ENCODE data around the gene EPB41. TPM values are rescaled to one million over a fixed set of nuclear protein-coding genes. Genes with fewer than 3 reads are reported as not detected.

EPB41 gene
- total and polyA plus RNA-seq, 2 experiments from 2014 or later, result 13.2 to 60.8 TPM

DNA sequence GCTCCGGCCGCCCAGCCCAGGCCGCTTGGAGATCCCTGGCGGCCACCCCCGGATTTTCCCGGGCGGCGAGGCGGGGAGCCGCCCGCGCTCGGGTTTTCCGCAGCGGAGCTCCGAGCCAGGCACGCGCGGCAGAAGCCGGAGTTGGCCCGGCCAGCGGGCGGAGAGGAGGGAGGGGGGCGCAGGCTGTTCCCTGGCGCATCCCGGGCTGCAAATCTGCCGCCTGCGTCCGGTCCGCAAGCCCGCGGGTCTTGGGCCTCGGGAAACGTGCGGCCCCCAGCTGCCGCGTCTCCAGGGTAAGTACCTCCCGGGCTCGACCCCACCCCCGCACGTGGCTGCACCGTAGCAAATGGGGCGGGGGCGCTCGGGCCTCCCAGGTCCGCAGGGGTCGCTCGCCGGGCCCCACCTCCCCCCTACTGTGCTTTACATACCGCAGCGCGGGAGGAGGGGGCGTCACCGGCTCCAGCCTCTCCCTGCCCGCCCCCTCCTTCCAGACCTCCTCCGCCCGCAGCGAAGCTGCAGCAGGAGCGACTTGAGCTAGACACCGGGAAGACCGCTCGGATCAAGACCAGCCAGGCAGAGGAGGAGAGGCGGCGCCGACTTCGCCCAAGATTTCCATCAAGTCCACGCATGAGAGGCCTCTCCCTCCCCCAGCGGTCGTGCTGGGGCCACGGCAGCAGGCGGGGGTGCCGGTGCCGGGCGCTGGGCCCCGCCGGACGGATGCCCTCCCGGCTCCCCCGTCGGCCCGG is 207.7 kb downstream of the EPB41 start:
- H2AFZ ChIP-seq, result peak overlapping the region; percentile 82
- peak; percentile 66 for DNase-seq (ENCODE audit: low spot score)
- H4K20me1 ChIP-seq (ENCODE audit: insufficient read depth, poor library complexity, severe bottlenecking), result peaks cover 4% of the 10 kb centered on the region

GRCh38 chr1:29122682-29123052 is 208.3 kb downstream of the EPB41 start:
- DNase-seq (ENCODE audit: low spot score), result peak; percentile 74
- H3K27me3 ChIP-seq, result peaks cover 13% of the 10 kb centered on the region

More for the DNA sequence above, 207.7 kb downstream of the EPB41 start:
- Histone ChIP-seq H3K27me3 (peaks cover 13% of the 10 kb centered on the region), H3K9me3 (ENCODE audit: low read depth) (no peaks in the 10 kb centered on the region), H3K4me2 (peak overlapping the region; percentile 95), H3K4me1 (ENCODE audit: insufficient read depth) (peaks cover 20% of the 10 kb centered on the region), H3K4me3 (peak overlapping the region; percentile 66), H3K27ac (peak overlapping the region; percentile 98), H3K9me2 (replicated peaks; ENCODE audit: insufficient read depth) (no peaks in the 10 kb centered on the region), H3K79me2 (peaks cover 14% of the 10 kb centered on the region), H3K36me3 (replicated peaks; ENCODE audit: insufficient read depth, low read depth) (no peaks in the 10 kb centered on the region)
- 4% methylated on average over 43 of the region's 81 CpGs for WGBS (ENCODE audit: low lambda C conversion rate, missing lambda C conversion rate)
- TF ChIP-seq CTCF (IDR thresholded peaks at IDR 0.05; ENCODE audit: poor library complexity) (peak; percentile 6), EZH2phosphoT487 (IDR thresholded peaks at IDR 0.05; ENCODE audit: low read depth, severe bottlenecking, unreplicated experiment) (peak; percentile 60), EZH2 (IDR thresholded peaks at IDR 0.05; ENCODE audit: borderline replicate concordance) (peak; percentile 70)

GRCh38 chr1:29123053-29123886 is 208.9 kb downstream of the EPB41 start:
- Histone ChIP-seq H3K4me1 (ENCODE audit: insufficient read depth) (peaks cover 20% of the 10 kb centered on the region), H3K27me3 (peaks cover 13% of the 10 kb centered on the region), H3K4me2 (peak overlapping the region; percentile 95), H3K36me3 (replicated peaks; ENCODE audit: insufficient read depth, low read depth) (no peaks in the 10 kb centered on the region), H2AFZ (peak overlapping the region; percentile 82), H3K79me2 (peaks cover 14% of the 10 kb centered on the region), H3K27ac (peak overlapping the region; percentile 98), H3K4me3 (peak overlapping the region; percentile 66), H3K9me3 (ENCODE audit: low read depth) (no peaks in the 10 kb centered on the region), H4K20me1 (ENCODE audit: insufficient read depth, poor library complexity, severe bottlenecking) (peaks cover 4% of the 10 kb centered on the region), H3K9me2 (replicated peaks; ENCODE audit: insufficient read depth) (no peaks in the 10 kb centered on the region)
- WGBS (ENCODE audit: low lambda C conversion rate, missing lambda C conversion rate), result 10% methylated on average over 45 of the region's 70 CpGs
- TF ChIP-seq CTCF (IDR thresholded peaks at IDR 0.05; ENCODE audit: poor library complexity), result no peak
- TF ChIP-seq EZH2phosphoT487 (IDR thresholded peaks at IDR 0.05; ENCODE audit: low read depth, severe bottlenecking, unreplicated experiment), result no peak
- no peak for TF ChIP-seq EZH2 (IDR thresholded peaks at IDR 0.05; ENCODE audit: borderline replicate concordance)
- peak; percentile 49 for DNase-seq (ENCODE audit: low spot score)

More at GRCh38 chr1:29122682-29123052, 208.3 kb downstream of the EPB41 start:
- no peaks in the 10 kb centered on the region for H3K9me3 ChIP-seq (ENCODE audit: low read depth)
- H3K36me3 ChIP-seq (replicated peaks; ENCODE audit: insufficient read depth, low read depth), result no peaks in the 10 kb centered on the region
- peak overlapping the region; percentile 66 for H3K4me3 ChIP-seq
- TF ChIP-seq EZH2 (IDR thresholded peaks at IDR 0.05; ENCODE audit: borderline replicate concordance), result no peak
- no peak for TF ChIP-seq CTCF (IDR thresholded peaks at IDR 0.05; ENCODE audit: poor library complexity)
- no peak for TF ChIP-seq EZH2phosphoT487 (IDR thresholded peaks at IDR 0.05; ENCODE audit: low read depth, severe bottlenecking, unreplicated experiment)
- H3K79me2 ChIP-seq, result peaks cover 14% of the 10 kb centered on the region
- peak overlapping the region; percentile 82 for H2AFZ ChIP-seq
- WGBS (ENCODE audit: low lambda C conversion rate, missing lambda C conversion rate), result 5% methylated on average over 32 of the region's 34 CpGs
- peak overlapping the region; percentile 95 for H3K4me2 ChIP-seq
- peaks cover 20% of the 10 kb centered on the region for H3K4me1 ChIP-seq (ENCODE audit: insufficient read depth)
- H4K20me1 ChIP-seq (ENCODE audit: insufficient read depth, poor library complexity, severe bottlenecking), result peaks cover 4% of the 10 kb centered on the region
- H3K27ac ChIP-seq, result peak overlapping the region; percentile 98
- no peaks in the 10 kb centered on the region for H3K9me2 ChIP-seq (replicated peaks; ENCODE audit: insufficient read depth)

Measured in hepatocyte (in vitro differentiated cells).